ENCODE measurements around the gene DENND11.
A peak's percentile ranks its signal among the peaks of the same experiment; 100 is the strongest.

The DENND11 gene

GRCh38 chr7:141702047-141702567 lies at the start of gene DENND11:
TSS of gene DENND11 (minus strand) at chr7:141702166. CDS start at chr7:141702153, 13 bp downstream.
- peak; percentile 30 to 56 for DNase-seq (ENCODE audit: low read depth in 2 of 2)

- DNase-seq (ENCODE audit: low read depth in 2 of 2): no peak
Measured at GRCh38 chr7:141748396-141748795, 46.4 kb upstream of the DENND11 start.

DNA sequence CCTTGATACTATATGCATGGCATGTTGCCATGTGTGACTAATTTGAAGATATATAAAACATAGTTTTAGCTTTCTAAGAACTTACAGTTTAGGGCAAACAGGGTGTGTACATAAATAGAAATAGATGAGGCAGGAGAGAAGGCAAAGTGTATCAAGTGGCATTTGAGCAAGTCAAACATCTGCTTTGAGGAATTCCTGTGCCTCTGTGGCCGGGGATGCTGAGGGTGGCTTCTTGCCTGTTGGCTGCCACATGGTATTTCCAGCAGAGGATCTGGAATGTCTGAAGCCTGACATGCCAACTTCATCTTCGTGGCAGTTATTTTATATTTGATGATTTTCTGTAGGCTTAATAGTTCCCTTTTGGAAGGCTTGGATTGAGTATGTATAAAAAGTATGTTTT lies 42.2 kb upstream of the DENND11 start:
- DNase-seq (ENCODE audit: low read depth in 2 of 2): no peak

DNA sequence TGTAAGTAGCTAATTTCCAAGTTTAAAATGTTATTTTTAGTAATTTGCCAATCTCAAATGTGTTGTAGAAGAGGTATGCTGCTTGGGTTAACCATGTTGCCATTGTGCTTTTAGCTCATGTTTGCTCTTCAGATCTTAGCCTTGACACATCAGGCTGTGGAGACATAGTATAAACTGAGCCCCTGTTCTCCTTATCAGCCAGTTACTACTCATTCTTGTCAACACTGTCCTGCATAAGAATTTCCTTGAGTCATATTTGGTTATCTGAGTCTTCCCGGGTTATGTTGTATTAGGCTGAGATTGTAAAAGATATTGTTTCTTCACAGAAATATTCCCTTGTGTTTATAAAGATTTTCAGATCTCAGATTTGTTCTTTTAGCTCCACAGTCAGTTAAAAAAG lies 40.3 kb upstream of the DENND11 start:
- DNase-seq (ENCODE audit: low read depth in 2 of 2): no peak

DNA sequence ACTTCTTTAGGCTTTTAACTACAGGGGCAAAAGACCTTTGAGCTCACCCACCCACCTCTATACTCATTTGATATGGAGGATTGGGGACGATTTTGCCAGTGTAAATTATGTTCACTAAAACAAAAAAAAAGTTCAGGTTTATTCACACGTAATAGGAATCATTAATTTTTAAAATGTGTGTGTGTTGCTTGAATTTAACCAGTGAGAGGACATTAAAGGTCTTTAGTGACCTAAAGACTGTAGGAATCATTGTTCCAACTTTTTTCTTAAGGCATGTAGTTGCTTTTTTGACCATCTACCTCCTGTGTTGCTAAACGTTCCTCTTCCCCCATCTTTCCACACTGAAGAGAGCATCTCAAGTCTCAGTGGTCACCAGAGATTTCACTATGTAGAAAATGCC lies 37.3 kb upstream of the DENND11 start:
- no peak for DNase-seq (ENCODE audit: low read depth in 2 of 2)

DNA sequence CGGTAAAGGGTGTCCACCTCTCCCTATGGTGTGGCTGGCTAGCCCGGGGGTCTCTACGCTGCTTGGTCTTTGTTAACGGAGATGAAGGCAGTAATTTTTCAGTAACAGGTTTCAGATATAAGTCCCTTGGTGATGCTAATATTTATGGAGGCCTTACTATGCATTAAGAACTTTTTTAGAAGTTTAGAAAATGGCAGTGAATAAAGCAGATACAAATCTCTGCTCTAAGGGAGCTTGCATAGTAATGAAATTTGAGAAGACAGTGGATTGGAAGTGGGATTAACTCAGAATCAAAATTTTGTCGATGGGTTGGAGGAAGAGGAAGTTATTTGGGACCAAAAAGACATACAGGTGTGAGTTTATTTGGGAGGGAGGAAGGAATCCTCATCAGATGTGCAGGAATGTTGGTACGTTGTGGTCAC lies 36.6 kb upstream of the DENND11 start:
- DNase-seq (ENCODE audit: low read depth in 2 of 2): no peak

DNA sequence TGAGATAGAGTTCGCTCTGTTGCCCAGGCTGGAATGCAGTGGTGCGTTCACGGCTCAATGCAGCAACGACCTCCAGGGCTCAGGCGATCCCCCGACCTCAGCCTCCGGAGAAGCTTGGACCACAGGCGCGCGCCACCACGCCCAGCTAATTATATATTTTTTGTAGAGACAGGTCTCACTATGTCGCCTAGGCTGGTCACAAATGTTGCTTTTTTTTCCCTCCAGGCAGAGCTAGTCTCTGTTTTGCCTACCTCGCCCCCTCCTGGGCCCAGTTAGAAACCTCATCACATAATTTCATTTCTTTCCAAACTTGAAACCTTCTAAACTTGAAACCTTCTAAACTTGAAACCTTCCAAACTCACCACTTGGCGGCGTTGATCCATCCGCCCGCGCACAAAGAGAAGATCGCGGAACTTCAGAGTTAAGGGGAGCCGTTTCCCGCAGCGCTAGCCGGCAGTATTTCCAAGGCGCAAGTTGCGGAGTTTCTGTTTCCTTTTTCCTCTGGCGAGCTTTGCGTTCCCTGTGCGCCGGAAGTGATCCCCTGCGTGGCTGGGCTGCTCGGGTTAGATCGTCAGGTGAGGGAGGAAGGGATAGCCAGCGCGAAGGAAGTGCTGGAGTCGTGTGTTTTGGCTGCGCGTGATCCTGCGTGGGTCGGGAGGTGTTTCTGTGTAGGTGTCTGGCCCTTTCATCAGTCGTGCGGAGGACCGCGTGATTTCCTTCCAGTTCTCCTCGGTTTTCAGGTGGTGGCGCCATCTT lies 36.0 kb upstream of the DENND11 start, which contains the start of gene SSBP1:
TSS of gene SSBP1 (plus strand) at position 523 of the 756 bp plus-strand sequence. CDS start 809 bp downstream, outside the sequence.
- peak; percentile 74 to 87 for DNase-seq (ENCODE audit: low read depth in 2 of 2)

DNA sequence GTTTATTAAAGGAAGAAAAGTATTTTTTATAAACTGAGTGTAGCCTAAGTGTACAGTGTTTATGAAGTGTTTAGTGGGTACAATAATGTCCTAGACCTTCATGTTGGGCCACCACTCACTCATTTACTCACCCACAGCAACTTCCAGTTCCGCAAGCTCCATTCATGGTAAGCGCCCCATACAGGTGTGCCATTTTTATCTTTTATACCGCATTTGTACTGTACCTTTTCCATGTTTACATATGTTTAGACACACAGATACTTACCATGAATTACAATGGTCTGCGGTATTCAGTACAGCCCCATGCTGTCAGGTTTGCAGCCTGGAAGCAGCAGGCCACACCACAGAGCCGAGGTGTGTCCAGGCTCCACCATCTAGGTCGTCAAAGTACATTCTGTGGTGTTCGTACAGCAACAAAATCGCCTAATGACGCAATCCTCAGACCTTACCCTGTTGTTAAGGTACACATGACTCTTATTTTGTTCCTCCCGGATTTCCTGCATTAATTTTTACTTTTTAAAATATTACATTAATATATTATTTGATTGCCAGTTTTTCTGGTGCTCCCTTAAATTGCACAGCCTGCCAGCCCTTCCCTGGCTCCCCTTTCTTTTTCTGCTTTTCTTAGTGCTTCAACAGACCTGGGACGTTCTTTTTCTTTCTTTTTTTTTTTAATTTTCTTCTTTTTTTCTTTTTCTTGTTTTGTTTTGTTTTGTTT lies 35.3 kb upstream of the DENND11 start:
- DNase-seq (ENCODE audit: low read depth in 2 of 2): no peak

DNA sequence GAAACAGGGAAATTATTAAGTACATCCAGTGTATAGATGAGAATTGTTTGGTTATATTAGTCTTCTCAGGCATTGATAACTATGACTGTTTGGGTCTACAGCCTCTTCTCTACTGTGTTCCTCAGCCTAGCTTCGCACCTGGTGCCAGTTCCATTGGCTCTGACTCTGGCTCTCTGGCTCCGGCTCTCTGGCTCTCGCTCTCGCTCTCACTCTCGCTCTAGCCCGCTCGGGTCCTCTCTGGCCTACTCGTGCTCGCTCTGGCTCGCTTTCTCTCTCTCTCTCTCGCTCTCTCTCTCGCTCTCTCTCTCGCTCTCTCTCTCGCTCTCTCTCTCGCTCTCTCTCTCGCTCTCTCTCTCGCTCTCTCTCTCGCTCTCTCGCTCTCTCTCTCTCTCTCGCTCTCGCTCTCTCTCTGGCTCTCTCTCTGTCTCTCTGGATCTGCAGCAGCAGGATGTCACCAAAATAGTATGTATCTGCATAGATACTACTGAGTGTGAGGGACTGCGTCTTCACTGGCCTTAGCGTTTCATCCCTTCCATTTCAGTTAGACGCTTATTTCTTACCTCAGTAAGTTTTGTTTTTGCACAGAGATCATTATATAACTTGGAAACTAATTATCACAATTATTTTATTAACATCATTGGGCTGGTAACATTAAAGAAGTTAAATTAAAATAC lies 29.6 kb upstream of the DENND11 start:
- no peak for DNase-seq (ENCODE audit: low read depth in 2 of 2)

- no peak for DNase-seq (ENCODE audit: low read depth in 2 of 2)
Measured at GRCh38 chr7:141729020-141729419, 27.1 kb upstream of the DENND11 start.

GRCh38 chr7:141722529-141722928 lies 20.6 kb upstream of the DENND11 start:
- no peak for DNase-seq (ENCODE audit: low read depth in 2 of 2)

GRCh38 chr7:141717450-141717849 lies 15.5 kb upstream of the DENND11 start:
- DNase-seq (ENCODE audit: low read depth in 2 of 2): no peak

GRCh38 chr7:141715794-141716689 lies 14.1 kb upstream of the DENND11 start:
- no peak for DNase-seq (ENCODE audit: low read depth in 2 of 2)

- no peak for DNase-seq (ENCODE audit: low read depth in 2 of 2)
Measured at GRCh38 chr7:141715018-141715417, 13.1 kb upstream of the DENND11 start.

- DNase-seq (ENCODE audit: low read depth in 2 of 2): no peak
Measured at GRCh38 chr7:141714571-141714970, 12.6 kb upstream of the DENND11 start.

- DNase-seq (ENCODE audit: low read depth in 2 of 2): no peak
Measured at GRCh38 chr7:141713890-141714289, 11.9 kb upstream of the DENND11 start.

GRCh38 chr7:141712603-141713255 lies 10.8 kb upstream of the DENND11 start:
- DNase-seq (ENCODE audit: low read depth in 2 of 2): no peak

DNA sequence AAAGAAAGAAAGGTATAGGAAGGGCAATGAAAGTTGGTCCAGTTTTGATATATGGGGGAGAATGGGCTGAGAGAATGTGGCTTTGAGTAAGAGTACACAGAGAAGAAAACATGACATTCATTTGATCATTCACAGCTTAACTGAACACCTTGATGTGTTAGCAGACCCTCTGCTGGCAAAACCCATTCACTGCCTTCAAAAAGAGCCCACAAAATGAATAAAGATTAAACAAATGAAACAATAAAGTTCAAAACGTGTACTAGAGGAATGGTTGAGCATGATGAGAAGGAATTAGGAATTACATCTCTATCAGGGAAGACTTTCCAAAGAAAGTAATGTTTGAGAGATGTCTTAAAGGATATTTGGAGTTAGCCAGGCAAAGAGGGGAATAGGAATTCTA lies 8.3 kb upstream of the DENND11 start:
- DNase-seq (ENCODE audit: low read depth in 2 of 2): no peak

DNA sequence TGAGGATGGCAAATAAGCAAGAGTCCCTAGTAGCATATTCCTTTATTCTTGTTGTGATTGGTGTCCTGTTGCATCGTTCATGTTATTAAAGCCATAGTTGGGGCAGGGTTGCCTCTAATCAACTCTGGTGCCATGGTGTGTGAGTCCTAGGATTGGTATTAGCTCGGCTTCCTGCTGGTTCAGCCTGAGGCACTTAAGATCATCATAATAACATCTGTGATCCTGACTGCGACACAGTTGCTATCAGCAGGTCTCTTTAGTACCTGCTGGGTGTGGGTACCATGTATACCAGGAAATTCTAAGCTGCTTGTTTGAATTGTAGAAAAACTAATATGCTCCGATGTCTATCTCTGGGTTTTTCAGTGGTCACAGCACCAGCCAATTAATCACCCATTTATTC lies 7.8 kb upstream of the DENND11 start:
- no peak for DNase-seq (ENCODE audit: low read depth in 2 of 2)

GRCh38 chr7:141709318-141709717 lies 7.4 kb upstream of the DENND11 start:
- no peak for DNase-seq (ENCODE audit: low read depth in 2 of 2)

DNA sequence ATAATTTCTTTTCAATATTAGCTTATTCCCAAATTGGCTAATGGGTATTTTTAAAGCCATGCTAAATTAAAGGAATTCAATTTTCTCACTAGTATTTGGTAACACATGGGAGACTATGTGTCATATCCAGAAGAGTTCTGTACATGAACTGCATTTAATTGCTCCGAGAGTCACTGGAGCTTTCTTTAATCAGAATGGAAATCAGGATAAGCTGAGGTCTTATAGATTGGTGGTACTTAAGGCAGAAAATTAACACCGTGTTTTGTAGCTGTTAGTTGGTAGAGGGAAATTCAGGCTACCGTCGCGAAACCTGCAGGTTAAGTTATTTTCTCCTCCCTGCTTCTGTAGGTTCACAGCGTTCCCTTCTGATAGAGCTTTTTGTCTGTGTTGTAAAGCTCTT lies 6.4 kb upstream of the DENND11 start, which contains the start of gene WEE2:
TSS of gene WEE2 (plus strand) at position 3 of the 400 bp plus-strand sequence. CDS start 406 bp downstream, outside the sequence.
- DNase-seq (ENCODE audit: low read depth in 2 of 2): no peak

Measured in stimulated activated CD4-positive, alpha-beta T cell treated with anti-CD3 and anti-CD28 coated beads, Interleukin-1b, Interleukin-23, amount 100 ng/mL, for 4 hours (primary cell).